ENCODE data around the gene SPDYE16.
"Not testable (repeated sequence)": the region's sequence is repeated elsewhere in the genome, so short reads cannot be mapped to it uniquely, and the experiment has no call there.

- TF ChIP-seq CTCF (conservative IDR thresholded peaks at IDR 0.05; ENCODE audit: low read depth, low read length); EZH2 (IDR thresholded peaks at IDR 0.05; ENCODE audit: low read length, unreplicated experiment); EZH2phosphoT487 (IDR thresholded peaks at IDR 0.05; ENCODE audit: borderline replicate concordance, low read length): not testable (repeated sequence)
These were observed 29.2 kb upstream of the SPDYE16 start for GRCh38 chr7:76572296-76572695.
